H1 (cell line): ENCODE measurements around the gene DLGAP3. TPM values are rescaled to one million over a fixed set of nuclear protein-coding genes. Genes with fewer than 3 reads are reported as not detected.

Experiments used
- CTCF ChIA-PET: fragments of 300-600 bp; sonication (Branson Sonifier 250); formaldehyde crosslinking; loops from one replicate; lab custom pipeline; 2021; ENCODE audit not compliant: partially characterized antibody; lab: Charles Lee
- POLR2A ChIA-PET: fragments of 300-600 bp; sonication (Branson Sonifier 250); formaldehyde crosslinking; loops from one replicate; lab custom pipeline; 2021; ENCODE audit warnings: inconsistent platforms; ENCODE audit not compliant: partially characterized antibody; lab: Charles Lee
- DNase-seq, 2 experiments: peaks; one replicate each; pipeline versions ENCODE4 v3.0.0 to v3.0.0-alpha.2; 2010 to 2022; ENCODE audit warnings: low spot score in 2 of 2, low read depth in 1 of 2, mixed read lengths in 1 of 2
- FAIRE-seq: peaks from 2 replicates; lab custom pipeline; 2011; peaks lifted over from hg19 to GRCh38; lab: Jason Lieb, UNC
- H2AFZ ChIP-seq: 2 replicates; pipeline ENCODE4 v1.8.1; 2012; ENCODE audit warnings: low read length, inconsistent platforms
- H2AK5ac ChIP-seq: 2 replicates; pipeline ENCODE4 v1.6.1; 2013; ENCODE audit warnings: low read depth, low read length
- H2BK120ac ChIP-seq: replicated peaks from 2 replicates; pipeline ENCODE3; 2013; ENCODE audit warnings: low read depth, low read length, inconsistent platforms
- H2BK12ac ChIP-seq: 2 replicates; pipeline ENCODE4 v1.6.1; 2013; ENCODE audit warnings: low read depth, low read length
- H2BK15ac ChIP-seq: 2 replicates; pipeline ENCODE4 v1.6.1; 2013; ENCODE audit warnings: low read length
- H2BK20ac ChIP-seq: 2 replicates; pipeline ENCODE4 v1.6.1; 2013; ENCODE audit warnings: low read length
- H2BK5ac ChIP-seq: 2 replicates; pipeline ENCODE4 v1.6.1; 2013; ENCODE audit warnings: low read depth, low read length
- H3K14ac ChIP-seq: 2 replicates; pipeline ENCODE4 v1.6.1; 2013; ENCODE audit warnings: inconsistent platforms; ENCODE audit not compliant: insufficient read length
- H3K18ac ChIP-seq: 2 replicates; pipeline ENCODE4 v1.6.1; 2013; ENCODE audit warnings: low read length; ENCODE audit errors: extremely low read depth
- H3K23ac ChIP-seq: 2 replicates; pipeline ENCODE4 v1.6.1; 2013; ENCODE audit warnings: inconsistent platforms; ENCODE audit not compliant: insufficient read length
- H3K23me2 ChIP-seq: 2 replicates; pipeline ENCODE4 v1.6.1; 2013; ENCODE audit warnings: low read depth, low read length
- H3K27ac ChIP-seq: 2 replicates; pipeline ENCODE4 v1.6.1; 2011; ENCODE audit warnings: low read depth, low read length, inconsistent platforms
- H3K27me3 ChIP-seq, 4 experiments: replicated peaks in 1 of 4; 1 replicate in 1 of 4; 2 replicates in 3 of 4; pipeline versions ENCODE4 v1.6.1 to v1.8.1; 2011 to 2013; ENCODE audit warnings: low read length in 3 of 4, mild to moderate bottlenecking in 3 of 4, inconsistent platforms in 2 of 4, mixed read lengths in 2 of 4, moderate library complexity in 1 of 4; ENCODE audit not compliant: control insufficient read depth in 3 of 4, insufficient read depth in 3 of 4; ENCODE audit errors: extremely low read depth in 1 of 4
- H3K36me3 ChIP-seq, 4 experiments: 2 replicates each; pipeline versions ENCODE4 v1.6.1 to v1.8.1; 2011 to 2013; ENCODE audit warnings: mild to moderate bottlenecking in 4 of 4, low read length in 3 of 4, moderate library complexity in 2 of 4, control low read depth in 1 of 4, inconsistent platforms in 1 of 4; ENCODE audit not compliant: insufficient read depth in 4 of 4, control insufficient read depth in 2 of 4
- H3K4ac ChIP-seq: replicated peaks from 2 replicates; pipeline ENCODE3; 2013; ENCODE audit warnings: low read length, low read depth, mixed read lengths, inconsistent platforms; ENCODE audit not compliant: insufficient read length
- H3K4me1 ChIP-seq, 4 experiments: replicated peaks in 1 of 4; 1 replicate in 1 of 4; 2 replicates in 3 of 4; pipeline versions ENCODE4 v1.6.1 to v1.8.1; 2011 to 2013; ENCODE audit warnings: low read length in 3 of 4, inconsistent platforms in 2 of 4, mixed read lengths in 1 of 4; ENCODE audit not compliant: insufficient read depth in 4 of 4, control insufficient read depth in 3 of 4
- H3K4me2 ChIP-seq, 2 experiments: 2 replicates each; pipeline versions ENCODE4 v1.6.1 to v1.8.1; 2011 to 2013; ENCODE audit warnings: low read depth in 2 of 2, low read length in 2 of 2, control low read depth in 1 of 2, inconsistent platforms in 1 of 2, mild to moderate bottlenecking in 1 of 2; ENCODE audit not compliant: insufficient read depth in 1 of 2
- H3K4me3 ChIP-seq, 4 experiments: fragments of 200-600, 300-600 bp in 1 of 4; sonication (generic), shearing (Covaris generic), sonication (Bioruptor Twin) in 1 of 4; 2 replicates each; pipeline versions ENCODE4 v1.5.1 to v1.8.1; 2011 to 2016; ENCODE audit warnings: low read length in 4 of 4, low read depth in 3 of 4, control low read depth in 2 of 4, inconsistent platforms in 2 of 4, mild to moderate bottlenecking in 2 of 4, mixed read lengths in 1 of 4, moderate library complexity in 1 of 4; ENCODE audit not compliant: insufficient read depth in 2 of 4; ENCODE audit errors: extremely low read depth in 1 of 4
- H3K56ac ChIP-seq: replicated peaks from 2 replicates; pipeline ENCODE3; 2013; ENCODE audit warnings: low read depth, mild to moderate bottlenecking, mixed read lengths, low read length, inconsistent platforms; ENCODE audit not compliant: insufficient read length
- H3K79me1 ChIP-seq: 2 replicates; pipeline ENCODE4 v1.6.1; 2013; ENCODE audit warnings: low read depth, low read length, control low read depth
- H3K79me2 ChIP-seq, 2 experiments: 2 replicates each; pipeline versions ENCODE4 v1.6.1 to v1.8.1; 2012 to 2013; ENCODE audit warnings: low read length in 2 of 2, mild to moderate bottlenecking in 2 of 2, inconsistent platforms in 1 of 2; ENCODE audit not compliant: insufficient read depth in 2 of 2, control insufficient read depth in 1 of 2
- H3K9ac ChIP-seq, 4 experiments: replicated peaks in 1 of 4; 1 replicate in 1 of 4; 2 replicates in 3 of 4; pipeline versions ENCODE4 v1.6.1 to v1.8.1; 2011 to 2013; ENCODE audit warnings: low read depth in 3 of 4, low read length in 3 of 4, control low read depth in 2 of 4, mild to moderate bottlenecking in 2 of 4, moderate library complexity in 2 of 4, inconsistent platforms in 1 of 4; ENCODE audit errors: extremely low read depth in 1 of 4
- H3K9me3 ChIP-seq, 2 experiments: 2 replicates each; pipeline versions ENCODE4 v1.6.1 to v1.8.1; 2012 to 2013; ENCODE audit warnings: mild to moderate bottlenecking in 2 of 2, moderate library complexity in 2 of 2, control low read depth in 1 of 2, inconsistent platforms in 1 of 2, low read depth in 1 of 2, low read length in 1 of 2, mixed read lengths in 1 of 2; ENCODE audit not compliant: insufficient read depth in 2 of 2
- H4K20me1 ChIP-seq, 2 experiments: replicated peaks in 1 of 2; 2 replicates each; pipeline versions ENCODE3 to v1.8.1; 2011 to 2013; ENCODE audit warnings: inconsistent platforms in 2 of 2, low read length in 2 of 2, mild to moderate bottlenecking in 1 of 2; ENCODE audit not compliant: insufficient read depth in 2 of 2, control insufficient read depth in 1 of 2
- H4K5ac ChIP-seq: 2 replicates; pipeline ENCODE4 v1.6.1; 2013; ENCODE audit warnings: low read length, low read depth, mixed read lengths, inconsistent platforms; ENCODE audit not compliant: insufficient read length
- H4K8ac ChIP-seq: 2 replicates; pipeline ENCODE4 v1.8.0; 2013; ENCODE audit warnings: mild to moderate bottlenecking, moderate library complexity, low read length, inconsistent platforms; ENCODE audit not compliant: insufficient read depth; ENCODE audit errors: extremely low read depth
- H4K91ac ChIP-seq: replicated peaks from 2 replicates; pipeline ENCODE3; 2013; ENCODE audit warnings: low read length, mixed read lengths, inconsistent platforms; ENCODE audit not compliant: insufficient read length
- BACH1 ChIP-seq: IDR thresholded peaks from 2 replicates; pipeline ENCODE4 v1.6.1; 2012; ENCODE audit warnings: low read length, improper control_type of control experiment
- CBX5 ChIP-seq: fragments of 300-800, 300-1000 bp; sonication (generic); IDR thresholded peaks from 2 replicates; pipeline ENCODE4 v1.7.1; 2016; ENCODE audit warnings: antibody characterized with exemption, low read length, low read depth
- JUND ChIP-seq: IDR thresholded peaks from 2 replicates; pipeline ENCODE4 v1.6.1; 2011; ENCODE audit warnings: mild to moderate bottlenecking, improper control_type of control experiment, low read length
- PHF8 ChIP-seq: fragments of 200-600 bp; sonication (generic); conservative IDR thresholded peaks from 2 replicates; pipeline ENCODE4 v1.7.1; 2012; ENCODE audit warnings: low read depth, mild to moderate bottlenecking, inconsistent platforms, low read length, moderate library complexity
- POLR2A ChIP-seq, 2 experiments: IDR thresholded peaks; 1 replicate in 1 of 2; 2 replicates in 1 of 2; pipeline ENCODE4 v1.6.1; 2011; ENCODE audit warnings: low read depth in 2 of 2, low read length in 2 of 2, mild to moderate bottlenecking in 2 of 2; ENCODE audit errors: control extremely low read depth in 1 of 2
- SAP30 ChIP-seq: fragments of 300-600 bp; sonication (generic); IDR thresholded peaks from 2 replicates; pipeline ENCODE4 v1.7.1; 2012; ENCODE audit warnings: low read length, moderate library complexity, mild to moderate bottlenecking, inconsistent platforms; ENCODE audit not compliant: insufficient read depth, insufficient replicate concordance
- SRF ChIP-seq: IDR thresholded peaks from 2 replicates; pipeline ENCODE4 v1.6.1; 2011; ENCODE audit warnings: mild to moderate bottlenecking, low read depth, low read length, moderate library complexity
- TBP ChIP-seq: IDR thresholded peaks from 2 replicates; pipeline ENCODE4 v1.6.1; 2011; ENCODE audit warnings: low read depth, low read length, improper control_type of control experiment
- YY1 ChIP-seq: IDR thresholded peaks from 2 replicates; pipeline ENCODE4 v1.6.1; 2011; ENCODE audit warnings: low read depth, mild to moderate bottlenecking, low read length
- WGBS, 2 experiments: shearing (Covaris generic) in 1 of 2; methylation state at CpG; one replicate each; pipeline versions ENCODE4 v1.1.6 to v1.1.7; 2013 to 2015; ENCODE audit warnings: low lambda C conversion rate in 2 of 2, mixed read lengths in 2 of 2, inconsistent platforms in 1 of 2, low coverage in 1 of 2, missing lambda C conversion rate in 1 of 2; ENCODE audit not compliant: insufficient replicate concordance in 2 of 2, insufficient coverage in 1 of 2, insufficient read length in 1 of 2; ENCODE audit errors: extremely low coverage in 1 of 2, missing lambda C conversion rate in 1 of 2; 5-methylcytosine and 5-hydroxymethylcytosine counted together
- polyA plus RNA-seq, 7 experiments: library from polyadenylated mRNA; depleted of rRNA in 3 of 7; stranded (reverse) in 5 of 7; unstranded in 2 of 7; fragments of >200 nt in 5 of 7; fragments of 200-250 nt in 2 of 7; gene quantifications; 1 replicate in 5 of 7; 2 replicates in 1 of 7; 4 replicates in 1 of 7; pipeline versions ENCODE4 v1.2.1 to v1.2.3, GENCODE V29; 2011 to 2013; ENCODE audit warnings: missing spikeins in 2 of 7, mixed read lengths in 2 of 7
- total RNA-seq: library from RNA; stranded (reverse); fragmentation: NEBNext Ultra II Directional; extraction: Animal tissue kit (Norgen Biotek cat#: 25700); gene quantifications from 2 replicates; pipeline ENCODE4 v1.2.1, GENCODE V29; 2021
- TF ChIP-seq, protein P1 (sequence below): IDR thresholded peaks from 2 replicates; pipeline ENCODE4 v1.6.1; 2012; ENCODE audit warnings: low read length, inconsistent platforms

The DLGAP3 gene
- total and polyA plus RNA-seq, 2 of the 8 experiments (the other 6 are each of a cell fraction or from before 2014, with no cell fraction given), result 3.8 to 13.2 TPM

GRCh38 chr1:34914958-34915357 lies 14.5 kb downstream of the DLGAP3 start:
- no peak for TF ChIP-seq CBX5
- no peak for TF ChIP-seq TBP
- no peak for TF ChIP-seq BACH1
- TF ChIP-seq PHF8, result no peak
- no peak for TF ChIP-seq SRF
- TF ChIP-seq JUND, result no peak
- no peak for TF ChIP-seq YY1
- no peak for TF ChIP-seq POLR2A (IDR thresholded peaks at IDR 0.05; ENCODE audit: control extremely low read depth in 1 of 2, low read depth in 2 of 2, low read length in 2 of 2)
- TF ChIP-seq, protein P1, sequence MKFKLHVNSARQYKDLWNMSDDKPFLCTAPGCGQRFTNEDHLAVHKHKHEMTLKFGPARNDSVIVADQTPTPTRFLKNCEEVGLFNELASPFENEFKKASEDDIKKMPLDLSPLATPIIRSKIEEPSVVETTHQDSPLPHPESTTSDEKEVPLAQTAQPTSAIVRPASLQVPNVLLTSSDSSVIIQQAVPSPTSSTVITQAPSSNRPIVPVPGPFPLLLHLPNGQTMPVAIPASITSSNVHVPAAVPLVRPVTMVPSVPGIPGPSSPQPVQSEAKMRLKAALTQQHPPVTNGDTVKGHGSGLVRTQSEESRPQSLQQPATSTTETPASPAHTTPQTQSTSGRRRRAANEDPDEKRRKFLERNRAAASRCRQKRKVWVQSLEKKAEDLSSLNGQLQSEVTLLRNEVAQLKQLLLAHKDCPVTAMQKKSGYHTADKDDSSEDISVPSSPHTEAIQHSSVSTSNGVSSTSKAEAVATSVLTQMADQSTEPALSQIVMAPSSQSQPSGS, result no peak
- no peak for TF ChIP-seq SAP30
- no peak overlapping the region for H2BK120ac ChIP-seq
- H3K27me3 ChIP-seq, result no peaks in the 10 kb centered on the region
- no peak overlapping the region for H3K18ac ChIP-seq
- FAIRE-seq (no peak), DNase-seq (no peak)
- no peak overlapping the region for H3K9ac ChIP-seq
- no peak overlapping the region for H2BK20ac ChIP-seq
- H3K9me3 ChIP-seq, result no peaks in the 10 kb centered on the region
- peaks cover 0 to 13% (median 5%) of the 10 kb centered on the region in 4 experiments; a peak in 4 of 7 replicates for H3K4me1 ChIP-seq
- H4K91ac ChIP-seq, result no peak overlapping the region
- H3K79me1 ChIP-seq, result no peaks in the 10 kb centered on the region
- CTCF ChIA-PET, result interaction anchor here (1.0 to 1.7 kb wide), 4 partner anchors 9 to 62 kb away, joined by 3 to 4 read pairs (median 4); no protein-coding TSS in a partner anchor
- peaks cover 2% of the 10 kb centered on the region; the same call in 1 of the 2 replicates for H3K23me2 ChIP-seq
- H2BK12ac ChIP-seq, result no peak overlapping the region
- no peak overlapping the region for H4K5ac ChIP-seq
- no peak overlapping the region for H3K23ac ChIP-seq
- no peak overlapping the region for H2BK5ac ChIP-seq
- H2AK5ac ChIP-seq, result no peak overlapping the region
- no peak overlapping the region for H3K56ac ChIP-seq
- no peak overlapping the region for H3K27ac ChIP-seq
- POLR2A ChIA-PET, result interaction anchor here (1.2 kb wide), 1 partner anchor 9 kb away, joined by 3 read pairs; no protein-coding TSS in a partner anchor
- no peak overlapping the region for H3K4me3 ChIP-seq
- no peak overlapping the region for H3K4me2 ChIP-seq
- no peak overlapping the region for H2BK15ac ChIP-seq
- no peak overlapping the region for H3K14ac ChIP-seq
- no peak overlapping the region for H2AFZ ChIP-seq
- H4K20me1 ChIP-seq, result peaks cover 0 to 1% of the 10 kb centered on the region in 2 experiments
- no peaks in the 10 kb centered on the region for H3K79me2 ChIP-seq
- no peak overlapping the region for H3K4ac ChIP-seq
- H4K8ac ChIP-seq, result no peak overlapping the region
- WGBS, 2 experiments, result 83% methylated on average over 2 of the region's 2 CpGs; no CpG with 5 or more reads in 1 of the 2 experiments
- H3K36me3 ChIP-seq, result no peaks in the 10 kb centered on the region
